Measurements from ENCODE around the gene UBE2E2.

- TF ChIP-seq SUZ12 (IDR thresholded peaks at IDR 0.05; ENCODE audit: extremely low read depth, insufficient read depth, insufficient read length) (no peak), ZNF274 (IDR thresholded peaks at IDR 0.05; ENCODE audit: low read depth, low read length) (no peak), YY1 (IDR thresholded peaks at IDR 0.05; ENCODE audit: insufficient read depth, insufficient read length) (no peak)
Observed at GRCh38 chr3:23495507-23495906, 292.4 kb downstream of the UBE2E2 start.

Measured in NT2/D1 (cell line).